ENCODE measurements around the gene EARS2. TPM values are rescaled to one million over a fixed set of nuclear protein-coding genes. Genes with fewer than 3 reads are reported as not detected.

The EARS2 gene
- total and polyA plus RNA-seq, 8 donors, result 7.8 to 176 (median 18.3) TPM

- H3K4me1 ChIP-seq, result peaks cover 12 to 49% (median 33%) of the 10 kb centered on the region in 4 donors
- intact Hi-C loops (cut with DNase I; ENCODE audit: low total_unique reads), result no loop called here
- TF ChIP-seq POLR2A (IDR thresholded peaks at IDR 0.05) (no peak), EP300 (IDR thresholded peaks at IDR 0.05) (no peak), CTCF (IDR thresholded peaks at IDR 0.05) (no peak), POLR2AphosphoS5 (IDR thresholded peaks at IDR 0.05) (no peak)
- H3K27me3 ChIP-seq, result no peaks in the 10 kb centered on the region
- peak overlapping the region; percentile 95 to 99 (median 98) for H3K4me3 ChIP-seq
- H3K36me3 ChIP-seq, result peaks cover 11 to 42% (median 34%) of the 10 kb centered on the region in 4 donors
- DNase-seq, result peak in 1 of 2 donors; percentile 31
- H3K27ac ChIP-seq, result peak overlapping the region; percentile 81 to 91 (median 84)
- no peaks in the 10 kb centered on the region for H3K9me3 ChIP-seq
- WGBS, 5 donors, result 12 to 24% (median 14%) methylated on average over 28 to 34 of the region's 34 CpGs
These were observed 38.2 kb upstream of the EARS2 start for GRCh38 chr16:23595246-23595950.

DNA sequence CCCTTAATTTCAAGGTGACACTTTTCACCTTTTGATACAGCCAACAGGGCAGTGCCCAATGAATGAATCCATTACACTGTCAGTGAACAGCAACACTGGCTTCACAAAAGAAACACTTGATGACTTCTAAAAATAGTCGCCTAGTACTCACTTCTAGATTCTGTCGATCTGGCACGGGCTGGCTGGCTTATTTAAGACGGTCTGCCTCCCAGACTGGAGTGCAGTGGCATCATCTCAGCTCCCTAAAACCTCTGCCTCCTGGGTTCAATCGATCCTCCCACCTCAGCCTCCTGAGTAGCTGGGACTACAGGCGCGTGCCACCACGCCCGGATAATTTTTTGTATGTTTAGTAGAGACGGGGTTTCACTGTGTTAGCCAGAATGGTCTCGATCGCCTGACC lies 37.0 kb upstream of the EARS2 start:
- Histone ChIP-seq H3K36me3 (peaks cover 21 to 53% (median 46%) of the 10 kb centered on the region in 4 donors), H3K27me3 (no peaks in the 10 kb centered on the region), H3K9me3 (no peaks in the 10 kb centered on the region), H3K27ac (no peak overlapping the region), H3K4me1 (peaks cover 12 to 49% (median 33%) of the 10 kb centered on the region in 4 donors), H3K4me3 (peak overlapping the region in 1 of 4 donors; percentile 99)
- no peak for DNase-seq
- intact Hi-C loops (cut with DNase I; ENCODE audit: low total_unique reads), result no loop called here
- WGBS, 5 donors, result 93 to 97% (median 95%) methylated on average over 12 of the region's 12 CpGs
- no peak for TF ChIP-seq EP300 (IDR thresholded peaks at IDR 0.05)

GRCh38 chr16:23590181-23590580 lies 33.0 kb upstream of the EARS2 start:
- Histone ChIP-seq H3K27me3 (no peaks in the 10 kb centered on the region), H3K4me1 (peaks cover 9 to 35% (median 27%) of the 10 kb centered on the region in 4 donors), H3K4me3 (no peak overlapping the region), H3K9me3 (no peaks in the 10 kb centered on the region), H3K36me3 (peaks cover 41 to 93% (median 86%) of the 10 kb centered on the region in 4 donors), H3K27ac (no peak overlapping the region)
- 67 to 98% (median 96%) methylated on average over 3 of the region's 3 CpGs for WGBS, 5 donors
- intact Hi-C loops (cut with DNase I; ENCODE audit: low total_unique reads), result no loop called here
- DNase-seq, result no peak
- TF ChIP-seq CTCF (IDR thresholded peaks at IDR 0.05), result no peak
- no peak for TF ChIP-seq EP300 (IDR thresholded peaks at IDR 0.05)
- no peak for TF ChIP-seq POLR2A (IDR thresholded peaks at IDR 0.05)
- no peak for TF ChIP-seq POLR2AphosphoS5 (IDR thresholded peaks at IDR 0.05)

GRCh38 chr16:23587726-23588125 lies 30.6 kb upstream of the EARS2 start:
- TF ChIP-seq EP300 (IDR thresholded peaks at IDR 0.05) (no peak), CTCF (IDR thresholded peaks at IDR 0.05) (no peak), POLR2A (IDR thresholded peaks at IDR 0.05) (no peak), POLR2AphosphoS5 (IDR thresholded peaks at IDR 0.05) (no peak)

More at GRCh38 chr16:23587726-23588125, 30.6 kb upstream of the EARS2 start:
- Histone ChIP-seq H3K9me3 (no peaks in the 10 kb centered on the region), H3K4me3 (no peak overlapping the region), H3K27ac (no peak overlapping the region), H3K36me3 (peaks cover 51 to 98% (median 96%) of the 10 kb centered on the region in 4 donors), H3K4me1 (peaks cover 0 to 11% (median 5%) of the 10 kb centered on the region in 4 donors), H3K27me3 (no peaks in the 10 kb centered on the region)
- DNase-seq, result no peak
- WGBS, 5 donors, result 79 to 90% (median 85%) methylated on average over 5 of the region's 5 CpGs
- intact Hi-C loops (cut with DNase I; ENCODE audit: low total_unique reads), result no loop called here
